ENCODE measurements around the gene WNT9B. TPM values are rescaled to one million over a fixed set of nuclear protein-coding genes. Genes with fewer than 3 reads are reported as not detected.

Gene WNT9B
- total and polyA plus RNA-seq, 5 donors from 2014 or later: not detected

GRCh38 chr17:46888727-46889126, 37.3 kb downstream of the WNT9B start:
- Histone ChIP-seq H3K36me3 (ENCODE audit: control insufficient read depth, insufficient read depth, low read length) (no peaks in the 10 kb centered on the region), H3K4me1 (ENCODE audit: control insufficient read depth, insufficient read depth, low read length, poor library complexity, severe bottlenecking) (no peaks in the 10 kb centered on the region), H3K27ac (ENCODE audit: insufficient read depth, low read length, poor library complexity, severe bottlenecking) (no peak overlapping the region), H3K4me3 (ENCODE audit: low read depth, low read length) (no peak overlapping the region), H3K9me3 (ENCODE audit: control insufficient read depth in 2 of 2, low read length in 2 of 2) (no peaks in the 10 kb centered on the region), H3K27me3 (ENCODE audit: control insufficient read depth, insufficient read depth, low read length) (peaks cover 3% of the 10 kb centered on the region)
- DNase-seq (no peak), ATAC-seq (ENCODE audit: low read depth in 2 of 2) (no peak)
- no peak overlapping the region for H3K4me3 Mint-ChIP-seq
- no peaks in the 10 kb centered on the region for H3K36me3 Mint-ChIP-seq
- H3K9me3 Mint-ChIP-seq: no peaks in the 10 kb centered on the region
- no peak overlapping the region for H3K27ac Mint-ChIP-seq
- H3K27me3 Mint-ChIP-seq: peaks cover 20% of the 10 kb centered on the region
- H3K4me1 Mint-ChIP-seq: no peaks in the 10 kb centered on the region

GRCh38 chr17:46889519-46889918, 38.1 kb downstream of the WNT9B start:
- no peaks in the 10 kb centered on the region for H3K4me1 Mint-ChIP-seq
- no peaks in the 10 kb centered on the region for H3K36me3 ChIP-seq (ENCODE audit: control insufficient read depth, insufficient read depth, low read length)
- H3K4me3 Mint-ChIP-seq: no peak overlapping the region
- ATAC-seq (ENCODE audit: low read depth in 2 of 2) (no peak), DNase-seq (no peak)
- no peaks in the 10 kb centered on the region for H3K36me3 Mint-ChIP-seq
- no peaks in the 10 kb centered on the region for H3K4me1 ChIP-seq (ENCODE audit: control insufficient read depth, insufficient read depth, low read length, poor library complexity, severe bottlenecking)
- H3K9me3 Mint-ChIP-seq: no peaks in the 10 kb centered on the region
- no peak overlapping the region for H3K27ac Mint-ChIP-seq
- H3K27me3 ChIP-seq (ENCODE audit: control insufficient read depth, insufficient read depth, low read length): peaks cover 3% of the 10 kb centered on the region
- H3K27ac ChIP-seq (ENCODE audit: insufficient read depth, low read length, poor library complexity, severe bottlenecking): no peak overlapping the region
- H3K27me3 Mint-ChIP-seq: peaks cover 20% of the 10 kb centered on the region
- H3K9me3 ChIP-seq (ENCODE audit: control insufficient read depth in 2 of 2, low read length in 2 of 2): no peaks in the 10 kb centered on the region
- no peak overlapping the region for H3K4me3 ChIP-seq (ENCODE audit: low read depth, low read length)

GRCh38 chr17:46889992-46890564, 38.7 kb downstream of the WNT9B start:
- H3K9me3 Mint-ChIP-seq: no peaks in the 10 kb centered on the region
- H3K36me3 Mint-ChIP-seq: no peaks in the 10 kb centered on the region
- H3K27me3 Mint-ChIP-seq: peaks cover 15% of the 10 kb centered on the region
- no peak for ATAC-seq (ENCODE audit: low read depth in 2 of 2)
- H3K4me3 ChIP-seq (ENCODE audit: low read depth, low read length): no peak overlapping the region
- H3K36me3 ChIP-seq (ENCODE audit: control insufficient read depth, insufficient read depth, low read length): no peaks in the 10 kb centered on the region
- DNase-seq: no peak
- H3K27me3 ChIP-seq (ENCODE audit: control insufficient read depth, insufficient read depth, low read length): peaks cover 3% of the 10 kb centered on the region
- no peaks in the 10 kb centered on the region for H3K4me1 ChIP-seq (ENCODE audit: control insufficient read depth, insufficient read depth, low read length, poor library complexity, severe bottlenecking)
- no peaks in the 10 kb centered on the region for H3K4me1 Mint-ChIP-seq
- peak overlapping the region in 1 of 3 donors; percentile 8 for H3K27ac Mint-ChIP-seq
- H3K9me3 ChIP-seq (ENCODE audit: control insufficient read depth in 2 of 2, low read length in 2 of 2): no peaks in the 10 kb centered on the region
- no peak overlapping the region for H3K27ac ChIP-seq (ENCODE audit: insufficient read depth, low read length, poor library complexity, severe bottlenecking)
- no peak overlapping the region for H3K4me3 Mint-ChIP-seq

GRCh38 chr17:46890638-46891037, 39.3 kb downstream of the WNT9B start:
- H3K27me3 ChIP-seq (ENCODE audit: control insufficient read depth, insufficient read depth, low read length): peaks cover 3% of the 10 kb centered on the region
- Mint-ChIP-seq H3K36me3 (no peaks in the 10 kb centered on the region), H3K9me3 (no peaks in the 10 kb centered on the region), H3K4me1 (no peaks in the 10 kb centered on the region), H3K27me3 (peaks cover 15% of the 10 kb centered on the region), H3K4me3 (no peak overlapping the region), H3K27ac (no peak overlapping the region)
- H3K4me3 ChIP-seq (ENCODE audit: low read depth, low read length): no peak overlapping the region
- H3K36me3 ChIP-seq (ENCODE audit: control insufficient read depth, insufficient read depth, low read length): no peaks in the 10 kb centered on the region
- DNase-seq (no peak), ATAC-seq (ENCODE audit: low read depth in 2 of 2) (no peak)
- H3K27ac ChIP-seq (ENCODE audit: insufficient read depth, low read length, poor library complexity, severe bottlenecking): no peak overlapping the region
- no peaks in the 10 kb centered on the region for H3K4me1 ChIP-seq (ENCODE audit: control insufficient read depth, insufficient read depth, low read length, poor library complexity, severe bottlenecking)
- no peaks in the 10 kb centered on the region for H3K9me3 ChIP-seq (ENCODE audit: control insufficient read depth in 2 of 2, low read length in 2 of 2)

GRCh38 chr17:46892192-46892703, 40.9 kb downstream of the WNT9B start:
- H3K27me3 Mint-ChIP-seq: peaks cover 15% of the 10 kb centered on the region
- no peak for ATAC-seq (ENCODE audit: low read depth in 2 of 2)

GRCh38 chr17:46894024-46894423, 42.6 kb downstream of the WNT9B start:
- no peak overlapping the region for H3K27ac ChIP-seq (ENCODE audit: insufficient read depth, low read length, poor library complexity, severe bottlenecking)
- Mint-ChIP-seq H3K27ac (no peak overlapping the region), H3K4me1 (no peaks in the 10 kb centered on the region), H3K4me3 (peak overlapping the region in 1 of 4 donors; percentile 16), H3K27me3 (peaks cover 15% of the 10 kb centered on the region), H3K36me3 (no peaks in the 10 kb centered on the region), H3K9me3 (peaks cover 0 to 4% (median 0%) of the 10 kb centered on the region in 7 donors)
- no peaks in the 10 kb centered on the region for H3K36me3 ChIP-seq (ENCODE audit: control insufficient read depth, insufficient read depth, low read length)
- H3K4me3 ChIP-seq (ENCODE audit: low read depth, low read length): no peak overlapping the region
- no peak for ATAC-seq (ENCODE audit: low read depth in 2 of 2)
- H3K27me3 ChIP-seq (ENCODE audit: control insufficient read depth, insufficient read depth, low read length): peaks cover 3% of the 10 kb centered on the region
- peaks cover 0 to 5% of the 10 kb centered on the region in 2 experiments for H3K9me3 ChIP-seq (ENCODE audit: control insufficient read depth in 2 of 2, low read length in 2 of 2)
- DNase-seq: no peak
- no peaks in the 10 kb centered on the region for H3K4me1 ChIP-seq (ENCODE audit: control insufficient read depth, insufficient read depth, low read length, poor library complexity, severe bottlenecking)

More at GRCh38 chr17:46892192-46892703, 40.9 kb downstream of the WNT9B start:
- Mint-ChIP-seq H3K27ac (no peak overlapping the region), H3K4me3 (no peak overlapping the region), H3K9me3 (no peaks in the 10 kb centered on the region), H3K4me1 (no peaks in the 10 kb centered on the region), H3K36me3 (no peaks in the 10 kb centered on the region)
- Histone ChIP-seq H3K4me1 (ENCODE audit: control insufficient read depth, insufficient read depth, low read length, poor library complexity, severe bottlenecking) (no peaks in the 10 kb centered on the region), H3K36me3 (ENCODE audit: control insufficient read depth, insufficient read depth, low read length) (no peaks in the 10 kb centered on the region), H3K4me3 (ENCODE audit: low read depth, low read length) (no peak overlapping the region), H3K27me3 (ENCODE audit: control insufficient read depth, insufficient read depth, low read length) (peaks cover 3% of the 10 kb centered on the region), H3K27ac (ENCODE audit: insufficient read depth, low read length, poor library complexity, severe bottlenecking) (no peak overlapping the region), H3K9me3 (ENCODE audit: control insufficient read depth in 2 of 2, low read length in 2 of 2) (no peaks in the 10 kb centered on the region)
- no peak for DNase-seq

GRCh38 chr17:46894476-46895151, 43.2 kb downstream of the WNT9B start:
- H3K27ac ChIP-seq (ENCODE audit: insufficient read depth, low read length, poor library complexity, severe bottlenecking): no peak overlapping the region
- Mint-ChIP-seq H3K4me3 (no peak overlapping the region), H3K27me3 (peaks cover 19% of the 10 kb centered on the region), H3K4me1 (no peaks in the 10 kb centered on the region), H3K9me3 (peaks cover 0 to 4% (median 0%) of the 10 kb centered on the region in 7 donors), H3K27ac (no peak overlapping the region), H3K36me3 (no peaks in the 10 kb centered on the region)
- H3K9me3 ChIP-seq (ENCODE audit: control insufficient read depth in 2 of 2, low read length in 2 of 2): peaks cover 0 to 5% of the 10 kb centered on the region in 2 experiments
- H3K4me1 ChIP-seq (ENCODE audit: control insufficient read depth, insufficient read depth, low read length, poor library complexity, severe bottlenecking): no peaks in the 10 kb centered on the region
- H3K27me3 ChIP-seq (ENCODE audit: control insufficient read depth, insufficient read depth, low read length): peaks cover 3% of the 10 kb centered on the region
- no peaks in the 10 kb centered on the region for H3K36me3 ChIP-seq (ENCODE audit: control insufficient read depth, insufficient read depth, low read length)
- ATAC-seq (ENCODE audit: low read depth in 2 of 2): no peak
- no peak overlapping the region for H3K4me3 ChIP-seq (ENCODE audit: low read depth, low read length)
- no peak for DNase-seq

- H3K36me3 Mint-ChIP-seq: no peaks in the 10 kb centered on the region
- DNase-seq: no peak
- no peak for ATAC-seq (ENCODE audit: low read depth in 2 of 2)
- H3K27ac Mint-ChIP-seq: no peak overlapping the region
- H3K4me1 Mint-ChIP-seq: no peaks in the 10 kb centered on the region
- peaks cover 15% of the 10 kb centered on the region for H3K27me3 Mint-ChIP-seq
- H3K9me3 Mint-ChIP-seq: peaks cover 0 to 4% (median 0%) of the 10 kb centered on the region in 7 donors
- Histone ChIP-seq H3K9me3 (ENCODE audit: control insufficient read depth in 2 of 2, low read length in 2 of 2) (peaks cover 0 to 5% of the 10 kb centered on the region in 2 experiments), H3K27ac (ENCODE audit: insufficient read depth, low read length, poor library complexity, severe bottlenecking) (no peak overlapping the region), H3K27me3 (ENCODE audit: control insufficient read depth, insufficient read depth, low read length) (peaks cover 3% of the 10 kb centered on the region), H3K36me3 (ENCODE audit: control insufficient read depth, insufficient read depth, low read length) (no peaks in the 10 kb centered on the region), H3K4me1 (ENCODE audit: control insufficient read depth, insufficient read depth, low read length, poor library complexity, severe bottlenecking) (no peaks in the 10 kb centered on the region), H3K4me3 (ENCODE audit: low read depth, low read length) (no peak overlapping the region)
- H3K4me3 Mint-ChIP-seq: no peak overlapping the region
These were observed 43.8 kb downstream of the WNT9B start for GRCh38 chr17:46895171-46895570.

Measured in CD4-positive, CD25-positive, alpha-beta regulatory T cell (primary cell).